Heart left ventricle (tissue), 16 donors: ENCODE measurements around the gene ATP1A2. TPM values are rescaled to one million over a fixed set of nuclear protein-coding genes. Genes with fewer than 3 reads are reported as not detected.
A peak's percentile ranks its signal among the peaks of the same experiment; 100 is the strongest.

Source experiments
- ATAC-seq, 4 donors: fragments of 200-7000 bp; cut with Tn5 transposase; one replicate each; pipeline ENCODE4 v1.9.1; 2020 to 2022; ENCODE audit warnings: moderate library complexity in 4 of 4, mild to moderate bottlenecking in 3 of 4, moderate number of reproducible peaks in 1 of 4
- DNase-seq, 5 donors: peaks; one replicate each; pipeline ENCODE4 v3.0.0-alpha.2; 2020
- H3K27ac ChIP-seq, 12 donors: fragments of 200-600 bp; sonication (generic) in 4 of 12; one replicate each; pipeline versions ENCODE4 v1.5.0 to v1.8.0; 2016 to 2022; ENCODE audit warnings: mild to moderate bottlenecking in 2 of 12
- H3K27me3 ChIP-seq, 9 donors: fragments of 200-600 bp; sonication (generic) in 2 of 9; one replicate each; pipeline versions ENCODE4 v1.5.1 to v1.8.0; 2016 to 2022; ENCODE audit warnings: mild to moderate bottlenecking in 3 of 9
- H3K36me3 ChIP-seq, 9 donors: fragments of 200-600 bp; sonication (generic) in 2 of 9; one replicate each; pipeline versions ENCODE4 v1.5.0 to v1.8.0; 2018 to 2022; ENCODE audit warnings: mild to moderate bottlenecking in 2 of 9
- H3K4me1 ChIP-seq, 12 donors: fragments of 200-600 bp; sonication (generic) in 4 of 12; one replicate each; pipeline versions ENCODE4 v1.5.0 to v1.8.0; 2016 to 2022; ENCODE audit warnings: mild to moderate bottlenecking in 3 of 12
- H3K4me3 ChIP-seq, 12 donors: fragments of 200-600 bp; sonication (generic) in 4 of 12; one replicate each; pipeline versions ENCODE4 v1.5.0 to v1.8.0; 2017 to 2022; ENCODE audit warnings: mild to moderate bottlenecking in 9 of 12, moderate library complexity in 4 of 12
- H3K9me3 ChIP-seq, 12 donors: fragments of 200-600 bp; sonication (generic) in 4 of 12; one replicate each; pipeline versions ENCODE4 v1.5.0 to v1.8.0; 2016 to 2022; ENCODE audit warnings: mild to moderate bottlenecking in 1 of 12
- CTCF ChIP-seq, 12 donors: fragments of 200-600 bp; sonication (generic) in 4 of 12; IDR thresholded peaks; one replicate each; pipeline versions ENCODE4 v1.5.0 to v1.8.0; 2018 to 2022; ENCODE audit warnings: antibody characterized with exemption in 12 of 12, mild to moderate bottlenecking in 5 of 12
- POLR2A ChIP-seq, 2 donors: fragments of 450-650 bp; IDR thresholded peaks; one replicate each; pipeline ENCODE4 v1.6.1; 2017; ENCODE audit warnings: antibody characterized with exemption in 2 of 2, mild to moderate bottlenecking in 2 of 2, moderate library complexity in 2 of 2
- WGBS, 4 donors: extraction: QIAGEN DNeasy Blood & Tissue Kit in 2 of 4; methylation state at CpG; one replicate each; pipeline versions ENCODE4 v1.1.5 to v1.1.7; 2013 to 2018; 5-methylcytosine and 5-hydroxymethylcytosine counted together
- intact Hi-C, 10 donors: fragments of 100-400 bp; cut with DNase I; formaldehyde crosslinking; loops; one replicate each; pipeline versions ENCODE4 v1.11.1 to v1.14.2; 2022
- polyA plus RNA-seq, 2 donors: library from polyadenylated mRNA; stranded (reverse); fragments of 200-250 nt; gene quantifications; one replicate each; pipeline ENCODE4 v1.2.3, GENCODE V29; 2013
- total RNA-seq, 9 donors: library from RNA; depleted of rRNA in 2 of 9; stranded (reverse); fragments of >200 nt in 2 of 9; fragmentation: NEBNext Ultra II Directional in 3 of 9; extraction: Animal tissue kit (Norgen Biotek cat#: 25700) in 3 of 9; gene quantifications; one replicate each; pipeline versions ENCODE4 v1.1.0 to v1.2.4, GENCODE V29; 2016 to 2023
- donor health status: ischemic (EF 13 %, LVEDD 7.1; RV severe dilation, severe dysfunction).
- donor health status: healthy with polysubstance abuse.
- donor health status: DM: no; HTN: yes; CAD: no.
- donor health status: DM: no; HTN: no; CAD: no.
- donor health status: ischemic (EF 25% LVEDD 6.9; RV normal size, moderate dysfunction).
- donor health status: ischemic (EF 25% LVEDD 5.7; RV mildly dilated, moderate dysfunction).
- donor health status: healthy.
- donor health status: DM: yes; HTN: yes; CAD: no.
- donor health status: ischemic (EF 35%, LVEDD 5.7; RV mildly dilated, moderate dysfunction).
- donor health status: nonischemic (EF 11% LVEDD 7.7; RV severe dilation, severe dysfunction).
- donor health status: DM: yes; HTN: yes; CAD: no.
- donor health status: PGD.
- donor health status: ischemic (EF 29% LVEDD 5.4; RV normal size, mild dysfunction).
- donor health status: nonischemic (EF 23%, LVEDD 6.1; RV moderate dilation, normal function).

The ATP1A2 gene
- total and polyA plus RNA-seq, 11 donors = 29.5 to 393 (median 255) TPM

- peaks cover 0 to 53% (median 22%) of the 10 kb centered on the region in 9 donors for H3K36me3 ChIP-seq
- no peak for ATAC-seq
- no peak overlapping the region for H3K4me3 ChIP-seq
- H3K27me3 ChIP-seq = no peaks in the 10 kb centered on the region
- intact Hi-C loops = loop anchor here in 1 of 10 donors (10.0 kb wide), 1 partner anchor 281 kb away; no protein-coding TSS in a partner anchor
- H3K27ac ChIP-seq = peak overlapping the region in 1 of 12 donors; percentile 2
- DNase-seq = peak in 1 of 5 donors; percentile 36
- 84 to 88% (median 86%) methylated on average over 15 to 21 of the region's 21 CpGs for WGBS, 4 donors
- peaks cover 7 to 24% (median 14%) of the 10 kb centered on the region in 12 donors for H3K4me1 ChIP-seq
- H3K9me3 ChIP-seq = no peaks in the 10 kb centered on the region
- TF ChIP-seq CTCF (IDR thresholded peaks at IDR 0.05) (no peak), POLR2A (IDR thresholded peaks at IDR 0.05) (no peak)
Measured at GRCh38 chr1:160093624-160094290, 21.8 kb upstream of the ATP1A2 start.

- ATAC-seq = no peak
- 83 to 90% (median 88%) methylated on average over 4 of the region's 4 CpGs for WGBS, 4 donors
- H3K9me3 ChIP-seq = no peaks in the 10 kb centered on the region
- H3K36me3 ChIP-seq = peaks cover 0 to 48% (median 21%) of the 10 kb centered on the region in 9 donors
- H3K27ac ChIP-seq = peak overlapping the region in 1 of 12 donors; percentile 2
- DNase-seq = no peak
- intact Hi-C loops = loop anchor here in 1 of 10 donors (10.0 kb wide), 1 partner anchor 281 kb away; no protein-coding TSS in a partner anchor
- peaks cover 7 to 27% (median 16%) of the 10 kb centered on the region in 12 donors for H3K4me1 ChIP-seq
- TF ChIP-seq POLR2A (IDR thresholded peaks at IDR 0.05) = no peak
- TF ChIP-seq CTCF (IDR thresholded peaks at IDR 0.05) = no peak
- no peaks in the 10 kb centered on the region for H3K27me3 ChIP-seq
- H3K4me3 ChIP-seq = no peak overlapping the region
Measured at GRCh38 chr1:160094291-160094625, 21.3 kb upstream of the ATP1A2 start.

GRCh38 chr1:160094806-160095205 lies 20.8 kb upstream of the ATP1A2 start:
- ATAC-seq = no peak
- intact Hi-C loops = loop anchor here in 4 of 10 donors (5.0 to 10.0 kb wide), 4 partner anchors 157 to 280 kb away; partner anchors contain the start of gene PEX19 (in 1 of the 4)
- no peak for TF ChIP-seq CTCF (IDR thresholded peaks at IDR 0.05)
- no peak for TF ChIP-seq POLR2A (IDR thresholded peaks at IDR 0.05)
- WGBS, 4 donors = 90 to 97% (median 94%) methylated on average over 12 to 14 of the region's 14 CpGs
- H3K27me3 ChIP-seq = no peaks in the 10 kb centered on the region
- peaks cover 0 to 48% (median 21%) of the 10 kb centered on the region in 9 donors for H3K36me3 ChIP-seq
- DNase-seq = no peak
- H3K4me3 ChIP-seq = no peak overlapping the region
- no peaks in the 10 kb centered on the region for H3K9me3 ChIP-seq
- H3K27ac ChIP-seq = no peak overlapping the region
- peaks cover 7 to 31% (median 19%) of the 10 kb centered on the region in 12 donors for H3K4me1 ChIP-seq

GRCh38 chr1:160095382-160096105 lies 20.0 kb upstream of the ATP1A2 start:
- no peak overlapping the region for H3K27ac ChIP-seq
- intact Hi-C loops = loop anchor here in 4 of 10 donors (5.0 to 10.0 kb wide), 4 partner anchors 157 to 279 kb away; partner anchors contain the start of gene PEX19 (in 1 of the 4)
- H3K9me3 ChIP-seq = no peaks in the 10 kb centered on the region
- H3K27me3 ChIP-seq = no peaks in the 10 kb centered on the region
- peaks cover 7 to 31% (median 19%) of the 10 kb centered on the region in 12 donors for H3K4me1 ChIP-seq
- H3K4me3 ChIP-seq = no peak overlapping the region
- TF ChIP-seq CTCF (IDR thresholded peaks at IDR 0.05) = no peak
- TF ChIP-seq POLR2A (IDR thresholded peaks at IDR 0.05) = no peak
- ATAC-seq (no peak), DNase-seq (no peak)
- peaks cover 0 to 45% (median 21%) of the 10 kb centered on the region in 9 donors for H3K36me3 ChIP-seq
- WGBS, 4 donors = 91 to 97% (median 96%) methylated on average over 2 to 4 of the region's 4 CpGs
